Measurements from ENCODE around the gene IGSF8. TPM values are rescaled to one million over a fixed set of nuclear protein-coding genes. Genes with fewer than 3 reads are reported as not detected.
"Not testable (repeated sequence)": the region's sequence is repeated elsewhere in the genome, so short reads cannot be mapped to it uniquely, and the experiment has no call there.

IGSF8 gene
- total and polyA plus RNA-seq, 4 donors: 23.5 to 39.5 (median 26.8) TPM

- Histone ChIP-seq H3K4me1 (ENCODE audit: control insufficient read depth in 5 of 5, insufficient read depth in 5 of 5, low read length in 5 of 5) (peaks cover 0 to 9% (median 0%) of the 10 kb centered on the region in 5 donors), H3K9me3 (ENCODE audit: control insufficient read depth in 4 of 4, insufficient read depth in 3 of 4, low read length in 3 of 4) (no peaks in the 10 kb centered on the region), H3K36me3 (ENCODE audit: control insufficient read depth in 4 of 4, insufficient read depth in 4 of 4, low read length in 4 of 4) (no peaks in the 10 kb centered on the region), H3K9ac (ENCODE audit: insufficient read depth in 1 of 2, low read length in 2 of 2) (no peak overlapping the region), H3K27ac (ENCODE audit: low read depth in 1 of 2, low read length in 1 of 2) (no peak overlapping the region), H3K4me3 (no peak overlapping the region), H3K27me3 (ENCODE audit: control insufficient read depth in 3 of 3, insufficient read depth in 3 of 3, low read length in 2 of 3) (no peaks in the 10 kb centered on the region)
- DNase-seq (no peak), ATAC-seq (ENCODE audit: insufficient read depth, low FRiP score) (no peak)
- WGBS, 2 donors: 92 to 93% methylated on average over 18 of the region's 18 CpGs
- no peak for TF ChIP-seq CTCF (IDR thresholded peaks at IDR 0.05; ENCODE audit: control extremely low read depth, extremely low read depth)
Observed at GRCh38 chr1:160128636-160129035, 30.2 kb upstream of the IGSF8 start.

GRCh38 chr1:160127865-160128523 lies 29.6 kb upstream of the IGSF8 start:
- no peaks in the 10 kb centered on the region for H3K9me3 ChIP-seq (ENCODE audit: control insufficient read depth in 4 of 4, insufficient read depth in 3 of 4, low read length in 3 of 4)
- no peaks in the 10 kb centered on the region for H3K36me3 ChIP-seq (ENCODE audit: control insufficient read depth in 4 of 4, insufficient read depth in 4 of 4, low read length in 4 of 4)
- H3K27me3 ChIP-seq (ENCODE audit: control insufficient read depth in 3 of 3, insufficient read depth in 3 of 3, low read length in 2 of 3): no peaks in the 10 kb centered on the region
- no peak overlapping the region for H3K4me3 ChIP-seq
- peaks cover 0 to 9% (median 0%) of the 10 kb centered on the region in 5 donors for H3K4me1 ChIP-seq (ENCODE audit: control insufficient read depth in 5 of 5, insufficient read depth in 5 of 5, low read length in 5 of 5)
- ATAC-seq (ENCODE audit: insufficient read depth, low FRiP score): no peak
- H3K9ac ChIP-seq (ENCODE audit: insufficient read depth in 1 of 2, low read length in 2 of 2): no peak overlapping the region
- no peak for DNase-seq
- TF ChIP-seq CTCF (IDR thresholded peaks at IDR 0.05; ENCODE audit: control extremely low read depth, extremely low read depth): no peak
- peak overlapping the region in 1 of 2 donors; percentile 5 for H3K27ac ChIP-seq (ENCODE audit: low read depth in 1 of 2, low read length in 1 of 2)
- 74 to 85% methylated on average over 7 of the region's 7 CpGs for WGBS, 2 donors

GRCh38 chr1:160127381-160127780 lies 29.0 kb upstream of the IGSF8 start:
- Histone ChIP-seq H3K27me3 (ENCODE audit: control insufficient read depth in 3 of 3, insufficient read depth in 3 of 3, low read length in 2 of 3) (no peaks in the 10 kb centered on the region), H3K4me3 (no peak overlapping the region), H3K9me3 (ENCODE audit: control insufficient read depth in 4 of 4, insufficient read depth in 3 of 4, low read length in 3 of 4) (no peaks in the 10 kb centered on the region), H3K9ac (ENCODE audit: insufficient read depth in 1 of 2, low read length in 2 of 2) (no peak overlapping the region), H3K36me3 (ENCODE audit: control insufficient read depth in 4 of 4, insufficient read depth in 4 of 4, low read length in 4 of 4) (no peaks in the 10 kb centered on the region), H3K27ac (ENCODE audit: low read depth in 1 of 2, low read length in 1 of 2) (no peak overlapping the region), H3K4me1 (ENCODE audit: control insufficient read depth in 5 of 5, insufficient read depth in 5 of 5, low read length in 5 of 5) (peaks cover 0 to 9% (median 0%) of the 10 kb centered on the region in 5 donors)
- no peak for DNase-seq
- no peak for ATAC-seq (ENCODE audit: insufficient read depth, low FRiP score)
- WGBS, 2 donors: 95 to 100% methylated on average over 9 of the region's 9 CpGs
- no peak for TF ChIP-seq CTCF (IDR thresholded peaks at IDR 0.05; ENCODE audit: control extremely low read depth, extremely low read depth)

- H3K4me3 ChIP-seq; H3K27me3 ChIP-seq (ENCODE audit: control insufficient read depth in 3 of 3, insufficient read depth in 3 of 3, low read length in 2 of 3); ATAC-seq (ENCODE audit: insufficient read depth, low FRiP score); H3K27ac ChIP-seq (ENCODE audit: low read depth in 1 of 2, low read length in 1 of 2); H3K9ac ChIP-seq (ENCODE audit: insufficient read depth in 1 of 2, low read length in 2 of 2); H3K9me3 ChIP-seq (ENCODE audit: control insufficient read depth in 4 of 4, insufficient read depth in 3 of 4, low read length in 3 of 4); DNase-seq; H3K36me3 ChIP-seq (ENCODE audit: control insufficient read depth in 4 of 4, insufficient read depth in 4 of 4, low read length in 4 of 4); H3K4me1 ChIP-seq (ENCODE audit: control insufficient read depth in 5 of 5, insufficient read depth in 5 of 5, low read length in 5 of 5): not testable (repeated sequence)
- 72% methylated on average over 4 of the region's 4 CpGs for WGBS, 2 donors
Observed at GRCh38 chr1:160126342-160126741, 27.9 kb upstream of the IGSF8 start.

Measured in lung (tissue), 12 donors.